SK-N-SH treated with all-trans-retinoic acid at 6 μM for 48 hours (cell line): ENCODE results near the gene CEACAM20.

Source experiments
- CSDC2 ChIP-seq: fragments of 250-450 bp; sonication (Bioruptor Pico); IDR thresholded peaks from 2 replicates; pipeline ENCODE4 v1.5.0; 2020; ENCODE audit warnings: mild to moderate bottlenecking, moderate library complexity
- ZC3H10 ChIP-seq: fragments of 250-450 bp; sonication (Bioruptor Pico); IDR thresholded peaks from 2 replicates; pipeline ENCODE4 v1.5.1; 2021; ENCODE audit warnings: mild to moderate bottlenecking, moderate library complexity
- ZFP3 ChIP-seq: fragments of 250-450 bp; sonication (Bioruptor Pico); IDR thresholded peaks from 2 replicates; pipeline ENCODE4 v1.5.0; 2020; ENCODE audit warnings: mild to moderate bottlenecking, moderate library complexity

DNA sequence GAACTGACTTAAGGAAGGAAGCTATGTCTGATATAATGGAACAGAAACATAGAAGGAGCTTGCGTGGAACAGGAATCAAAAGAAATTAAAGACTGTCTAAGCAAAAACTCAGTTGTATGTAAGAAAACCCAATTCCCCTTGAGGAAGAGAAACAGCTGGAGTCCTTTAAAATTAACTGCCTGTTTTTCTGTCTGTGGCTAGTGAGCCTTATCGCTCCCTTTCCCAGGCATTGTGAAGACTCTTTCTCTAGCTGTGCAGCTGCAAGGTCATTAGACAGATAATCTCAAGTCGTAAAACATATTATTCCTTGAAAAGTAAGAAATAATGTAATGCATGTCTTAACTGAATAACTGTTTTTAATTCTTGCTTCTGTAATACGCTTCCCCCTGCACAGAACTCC lies 44.2 kb upstream of the CEACAM20 start:
- TF ChIP-seq ZFP3 (CRISPR knock-in tag) = no peak
- TF ChIP-seq ZC3H10 (CRISPR knock-in tag) = no peak
- no peak for TF ChIP-seq CSDC2
